GM23338 (cell line): Measurements from ENCODE around the gene USP5. TPM values are rescaled to one million over a fixed set of nuclear protein-coding genes. Genes with fewer than 3 reads are reported as not detected.

Source experiments
- ATAC-seq: fragments of 200-7000 bp; cut with Tn5 transposase; 3 replicates; pipeline ENCODE4 v1.9.1; 2020
- DNase-seq: peaks from one replicate; pipeline ENCODE4 v3.0.0-alpha.2; 2015; ENCODE audit warnings: low spot score
- H2AFZ ChIP-seq: fragments of 200-600 bp; sonication (generic); 2 replicates; pipeline ENCODE4 v1.8.0; 2016; ENCODE audit warnings: antibody characterized with exemption, mild to moderate bottlenecking, moderate library complexity
- H3F3A ChIP-seq: fragments of 200-600 bp; sonication (generic); replicated peaks from 2 replicates; pipeline ENCODE4 v1.8.0; 2017; ENCODE audit warnings: antibody characterized with exemption, mixed run types, low read depth
- H3K27ac ChIP-seq: fragments of 200-600 bp; sonication (generic); 2 replicates; pipeline ENCODE4 v1.6.1; 2016; ENCODE audit warnings: low read depth
- H3K27me3 ChIP-seq: fragments of 200-600 bp; sonication (generic); 2 replicates; pipeline ENCODE4 v1.8.0; 2016; ENCODE audit warnings: mild to moderate bottlenecking, mixed run types, moderate library complexity; ENCODE audit not compliant: insufficient read depth
- H3K36me3 ChIP-seq: fragments of 200-600 bp; sonication (generic); 2 replicates; pipeline ENCODE4 v1.8.0; 2016; ENCODE audit warnings: mild to moderate bottlenecking; ENCODE audit not compliant: insufficient read depth
- H3K4me1 ChIP-seq: fragments of 200-600 bp; sonication (generic); 2 replicates; pipeline ENCODE4 v1.8.0; 2016; ENCODE audit warnings: mild to moderate bottlenecking, moderate library complexity; ENCODE audit not compliant: insufficient read depth
- H3K4me2 ChIP-seq: fragments of 200-600 bp; sonication (generic); 2 replicates; pipeline ENCODE4 v1.7.1; 2017; ENCODE audit warnings: mixed run types
- H3K4me3 ChIP-seq: fragments of 200-600 bp; sonication (generic); 2 replicates; pipeline ENCODE4 v1.6.1; 2016; ENCODE audit warnings: mixed run types
- H3K79me2 ChIP-seq: fragments of 200-600 bp; sonication (generic); replicated peaks from 2 replicates; pipeline ENCODE4 v1.8.0; 2017; ENCODE audit warnings: mild to moderate bottlenecking; ENCODE audit not compliant: insufficient read depth
- H3K9me2 ChIP-seq: fragments of 200-600 bp; sonication (generic); 2 replicates; pipeline ENCODE4 v1.8.0; 2017; ENCODE audit not compliant: insufficient read depth
- H4K20me1 ChIP-seq: fragments of 200-600 bp; sonication (generic); replicated peaks from 2 replicates; pipeline ENCODE4 v1.8.0; 2017; ENCODE audit warnings: mild to moderate bottlenecking; ENCODE audit not compliant: insufficient read depth
- H3K27ac Mint-ChIP-seq: 2 replicates; pipeline ENCODE4 v1.8.0; 2020; ENCODE audit warnings: inconsistent platforms, mild to moderate bottlenecking, moderate library complexity, mixed read lengths
- H3K27me3 Mint-ChIP-seq: 3 replicates; pipeline ENCODE4 v1.8.0; 2022; ENCODE audit warnings: low read depth, mild to moderate bottlenecking, moderate library complexity, mixed read lengths, inconsistent platforms; ENCODE audit not compliant: insufficient read depth, poor library complexity
- H3K36me3 Mint-ChIP-seq: 3 replicates; pipeline ENCODE4 v1.8.0; 2021; ENCODE audit warnings: low read depth, mild to moderate bottlenecking, inconsistent platforms, moderate library complexity, mixed read lengths
- H3K4me1 Mint-ChIP-seq: 3 replicates; pipeline ENCODE4 v1.8.0; 2020; ENCODE audit warnings: mild to moderate bottlenecking, inconsistent platforms, mixed read lengths
- H3K4me3 Mint-ChIP-seq: 3 replicates; pipeline ENCODE4 v1.8.0; 2021; ENCODE audit warnings: moderate library complexity, mild to moderate bottlenecking, inconsistent platforms, mixed read lengths
- H3K9me3 Mint-ChIP-seq: 3 replicates; pipeline ENCODE4 v1.8.0; 2020; ENCODE audit warnings: moderate library complexity, mild to moderate bottlenecking, inconsistent platforms, mixed read lengths
- CREB1 ChIP-seq: fragments of 250-450 bp; sonication (Bioruptor Pico); IDR thresholded peaks from 2 replicates; pipeline ENCODE4 v1.5.0; 2020; ENCODE audit warnings: low read depth, mild to moderate bottlenecking, moderate library complexity
- CTCF ChIP-seq, 2 experiments: fragments of 200-600 bp in 1 of 2; sonication (generic) in 1 of 2; conservative IDR thresholded peaks; 2 replicates each; pipeline versions ENCODE4 v1.5.1 to v1.6.1; 2016 to 2017; ENCODE audit warnings: antibody characterized with exemption in 2 of 2, low read depth in 2 of 2, mild to moderate bottlenecking in 2 of 2, moderate library complexity in 1 of 2
- ETS1 ChIP-seq: IDR thresholded peaks from 2 replicates; pipeline ENCODE4 v1.6.1; 2016; ENCODE audit warnings: antibody characterized with exemption
- EZH2 ChIP-seq: fragments of 200-600 bp; sonication (generic); IDR thresholded peaks from one replicate; pipeline ENCODE4 v1.8.0; 2017; ENCODE audit warnings: antibody characterized with exemption, mild to moderate bottlenecking, low read depth; ENCODE audit not compliant: unreplicated experiment
- EZH2phosphoT487 ChIP-seq: fragments of 200-600 bp; sonication (generic); IDR thresholded peaks from one replicate; pipeline ENCODE4 v1.8.1; 2018; ENCODE audit warnings: antibody characterized with exemption; ENCODE audit not compliant: unreplicated experiment
- JUNB ChIP-seq: IDR thresholded peaks from one replicate; pipeline ENCODE4 v1.6.1; 2016; ENCODE audit warnings: antibody characterized with exemption; ENCODE audit not compliant: unreplicated experiment
- NANOG ChIP-seq: IDR thresholded peaks from 2 replicates; pipeline ENCODE4 v1.6.1; 2016; ENCODE audit warnings: antibody characterized with exemption, borderline replicate concordance
- POLR2AphosphoS5 ChIP-seq: IDR thresholded peaks from 2 replicates; pipeline ENCODE4 v1.6.1; 2016; ENCODE audit warnings: antibody characterized with exemption, low read depth
- REST ChIP-seq: IDR thresholded peaks from one replicate; pipeline ENCODE4 v1.6.1; 2018; ENCODE audit warnings: antibody characterized with exemption; ENCODE audit not compliant: unreplicated experiment
- STAT1 ChIP-seq: IDR thresholded peaks from one replicate; pipeline ENCODE4 v1.6.1; 2016; ENCODE audit warnings: antibody characterized with exemption; ENCODE audit not compliant: unreplicated experiment
- ZNF114 ChIP-seq: fragments of 250-450 bp; sonication (Bioruptor Pico); IDR thresholded peaks from 2 replicates; pipeline ENCODE4 v1.5.0; 2020; ENCODE audit warnings: mild to moderate bottlenecking, moderate library complexity
- ZNF331 ChIP-seq: fragments of 250-450 bp; sonication (Bioruptor Pico); IDR thresholded peaks from 2 replicates; pipeline ENCODE4 v1.5.0; 2020; ENCODE audit warnings: low read depth, mild to moderate bottlenecking, moderate library complexity
- ZNF462 ChIP-seq: fragments of 250-450 bp; sonication (Bioruptor Pico); IDR thresholded peaks from 2 replicates; pipeline ENCODE4 v1.5.0; 2020; ENCODE audit warnings: mild to moderate bottlenecking, moderate library complexity
- polyA plus RNA-seq: library from polyadenylated mRNA; unstranded; fragments of >200 nt; fragmentation: Nextera tagmentation; extraction: Ambion mirVana; gene quantifications from 2 replicates; pipeline ENCODE4 v1.2.1, GENCODE V29; 2016
- total RNA-seq: library from RNA; depleted of rRNA; stranded (reverse); fragments of >200 nt; shearing (Covaris generic); gene quantifications from 2 replicates; pipeline ENCODE4 v1.2.3, GENCODE V29; 2014

USP5 gene
- total and polyA plus RNA-seq, 2 experiments from 2014 or later = 35.1 to 109 TPM

- Histone ChIP-seq H3K27ac (no peak overlapping the region), H4K20me1 (no peaks in the 10 kb centered on the region), H3K36me3 (no peaks in the 10 kb centered on the region), H3K79me2 (no peaks in the 10 kb centered on the region), H3K27me3 (no peaks in the 10 kb centered on the region), H3K4me1 (peaks cover 36% of the 10 kb centered on the region), H2AFZ (no peak overlapping the region), H3K4me2 (no peak overlapping the region), H3F3A (peaks cover 20% of the 10 kb centered on the region), H3K9me2 (no peaks in the 10 kb centered on the region), H3K4me3 (no peak overlapping the region)
- ATAC-seq (no peak), DNase-seq (no peak)
- peaks cover 24% of the 10 kb centered on the region for H3K4me1 Mint-ChIP-seq
- no peaks in the 10 kb centered on the region for H3K9me3 Mint-ChIP-seq
- H3K27me3 Mint-ChIP-seq = peaks cover 15% of the 10 kb centered on the region
- H3K27ac Mint-ChIP-seq = no peak overlapping the region
- 0 out of 3 replicates have a peak, but pooled peaks cover 4% of the 10 kb centered on the region for H3K36me3 Mint-ChIP-seq
- no peak overlapping the region for H3K4me3 Mint-ChIP-seq
- TF ChIP-seq POLR2AphosphoS5 (no peak), REST (no peak), EZH2 (no peak), CREB1 (no peak), CTCF (conservative IDR thresholded peaks at IDR 0.05; ENCODE audit: low read depth in 2 of 2) (no peak), ETS1 (no peak), EZH2phosphoT487 (no peak), ZNF114 (CRISPR knock-in tag) (no peak), JUNB (no peak), ZNF462 (CRISPR knock-in tag) (no peak), NANOG (no peak), ZNF331 (CRISPR knock-in tag) (no peak), STAT1 (no peak)
Observed at GRCh38 chr12:6883683-6884082, 31.7 kb downstream of the USP5 start.
